NCI-H748 (cell line): ENCODE data around the gene MALRD1.

Experiments
- DNase-seq: peaks from one replicate; lab custom pipeline; 2025; ENCODE audit not compliant: unreplicated experiment; lab: John Stamatoyannopoulos, UW

MALRD1 gene

DNA sequence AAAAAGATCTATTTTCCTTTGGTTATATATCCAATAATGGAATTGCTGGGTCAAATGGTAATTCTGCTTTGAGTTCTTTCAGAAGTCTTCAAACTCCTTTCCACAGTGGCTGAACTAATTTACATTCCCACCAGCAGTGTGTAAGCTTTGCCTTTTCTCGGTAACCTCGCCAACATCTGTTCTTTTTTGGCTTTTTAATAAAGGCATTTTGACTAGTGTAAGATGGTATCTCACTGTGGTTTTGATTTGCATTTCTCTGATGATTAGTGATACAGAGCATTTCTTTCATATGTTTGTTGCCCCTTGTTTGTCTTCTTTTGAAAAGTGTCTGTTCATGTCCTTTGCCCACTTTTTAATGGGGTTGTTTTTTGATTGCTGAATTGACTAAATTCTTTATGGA is 285.0 kb downstream of the MALRD1 start:
- DNase-seq: no peak

DNA sequence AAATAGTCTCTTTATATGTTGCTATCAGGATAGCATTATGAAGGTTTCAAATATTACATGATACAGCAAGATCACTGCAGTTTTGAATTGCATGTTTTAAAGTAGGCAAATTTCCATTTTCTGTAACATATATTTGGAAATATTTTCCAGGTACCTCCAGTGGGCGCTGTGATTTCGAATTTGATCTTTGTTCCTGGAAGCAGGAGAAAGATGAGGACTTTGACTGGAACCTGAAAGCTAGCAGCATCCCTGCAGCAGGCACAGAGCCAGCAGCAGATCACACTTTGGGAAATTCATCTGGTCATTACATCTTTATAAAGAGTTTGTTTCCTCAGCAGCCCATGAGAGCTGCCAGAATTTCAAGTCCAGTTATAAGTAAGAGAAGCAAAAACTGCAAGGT is 299.0 kb downstream of the MALRD1 start:
- DNase-seq: peak; percentile 0

- DNase-seq: no peak
Observed at GRCh38 chr10:19367176-19367575, 318.6 kb downstream of the MALRD1 start.

DNA sequence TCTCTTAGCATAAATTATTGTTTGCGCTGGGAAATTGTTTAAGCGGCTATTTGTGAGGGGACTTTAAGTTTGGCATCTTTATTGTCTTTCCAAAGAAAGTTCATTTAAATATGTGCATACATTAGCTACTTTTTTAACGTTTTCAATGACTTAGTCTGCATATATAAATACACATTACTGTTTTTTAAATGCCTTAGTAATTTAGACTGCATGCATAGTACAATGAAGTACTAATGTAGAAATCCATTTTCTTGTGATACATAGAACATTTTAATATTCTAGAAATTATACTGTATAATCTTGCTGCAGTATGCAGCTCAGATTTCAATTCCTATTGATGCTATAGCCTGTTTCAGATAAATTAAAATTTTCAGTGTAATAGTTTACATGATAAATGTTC is 325.4 kb downstream of the MALRD1 start:
- no peak for DNase-seq

- no peak for DNase-seq
Observed at GRCh38 chr10:19385846-19386450, 337.3 kb downstream of the MALRD1 start.

- no peak for DNase-seq
Observed at GRCh38 chr10:19408924-19409323, 360.3 kb downstream of the MALRD1 start.

GRCh38 chr10:19411119-19411518 is 362.5 kb downstream of the MALRD1 start:
- DNase-seq: no peak

GRCh38 chr10:19412531-19412930 is 363.9 kb downstream of the MALRD1 start:
- peak; percentile 18 for DNase-seq

DNA sequence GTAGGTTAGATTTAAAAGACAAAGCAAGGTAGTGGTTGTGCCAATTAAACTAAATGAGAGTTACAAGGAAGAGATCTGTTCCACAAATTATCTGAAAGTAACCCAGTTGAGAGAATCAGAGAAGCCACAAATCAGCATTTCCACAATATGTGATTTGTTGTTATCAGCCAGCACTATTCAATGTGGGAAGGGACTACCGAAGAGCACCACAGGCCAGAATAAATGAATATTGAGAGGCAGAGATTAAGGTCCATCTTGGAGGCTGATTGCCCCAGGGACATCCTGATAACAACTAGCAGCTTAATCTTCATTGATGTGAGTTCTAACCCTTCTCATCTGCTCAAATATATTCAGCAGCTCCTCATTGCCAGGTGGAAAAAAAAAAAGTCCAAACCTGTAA is 367.6 kb downstream of the MALRD1 start:
- DNase-seq: no peak

GRCh38 chr10:19417740-19418139 is 369.1 kb downstream of the MALRD1 start:
- DNase-seq: no peak

GRCh38 chr10:19421674-19422073 is 373.1 kb downstream of the MALRD1 start:
- DNase-seq: no peak

- DNase-seq: no peak
Observed at GRCh38 chr10:19426034-19426433, 377.4 kb downstream of the MALRD1 start.

- no peak for DNase-seq
Observed at GRCh38 chr10:19431622-19432351, 383.2 kb downstream of the MALRD1 start.

GRCh38 chr10:19449860-19450259 is 401.3 kb downstream of the MALRD1 start:
- no peak for DNase-seq

GRCh38 chr10:19451356-19451755 is 402.8 kb downstream of the MALRD1 start:
- no peak for DNase-seq

DNA sequence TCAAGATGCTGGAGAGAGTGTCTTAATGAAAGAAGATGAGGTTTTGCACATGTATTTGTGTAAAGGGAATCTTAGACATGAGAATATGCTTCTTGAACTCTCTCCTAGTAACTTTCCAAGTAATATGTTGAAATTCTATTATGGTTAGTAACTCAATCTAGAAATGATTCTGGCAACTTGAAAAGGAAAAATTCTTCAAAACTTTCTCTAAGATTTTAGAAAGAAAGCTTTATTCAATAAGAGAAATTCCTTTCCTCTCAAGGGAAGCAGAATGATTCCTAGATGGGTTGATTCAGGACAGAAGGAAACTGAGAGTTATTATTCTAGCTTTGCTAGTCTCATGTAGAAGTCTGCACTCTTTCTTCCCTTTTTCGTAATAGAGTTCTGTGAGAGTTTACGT is 403.3 kb downstream of the MALRD1 start:
- no peak for DNase-seq

GRCh38 chr10:19453967-19454366 is 405.4 kb downstream of the MALRD1 start:
- DNase-seq: no peak

- DNase-seq: no peak
Observed at GRCh38 chr10:19461588-19461987, 413.0 kb downstream of the MALRD1 start.

DNA sequence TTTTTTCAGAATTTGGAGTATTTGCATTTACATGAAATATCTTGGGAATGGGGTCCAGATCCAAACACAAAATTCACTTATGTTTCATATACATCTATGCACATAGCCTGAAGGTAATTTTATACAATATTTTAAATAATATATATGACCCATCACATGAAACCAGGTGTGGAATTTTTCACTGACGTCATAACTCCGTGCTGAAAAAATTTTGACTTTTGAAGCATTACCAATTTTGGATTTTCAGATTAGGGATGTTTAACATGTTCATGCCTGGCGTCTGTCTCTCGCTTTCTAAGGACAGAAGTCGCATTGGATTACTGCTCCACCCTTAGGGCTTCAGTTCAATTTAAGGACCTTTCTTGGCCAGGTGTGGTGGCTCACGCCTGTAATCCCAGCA is 418.1 kb downstream of the MALRD1 start:
- DNase-seq: no peak

DNA sequence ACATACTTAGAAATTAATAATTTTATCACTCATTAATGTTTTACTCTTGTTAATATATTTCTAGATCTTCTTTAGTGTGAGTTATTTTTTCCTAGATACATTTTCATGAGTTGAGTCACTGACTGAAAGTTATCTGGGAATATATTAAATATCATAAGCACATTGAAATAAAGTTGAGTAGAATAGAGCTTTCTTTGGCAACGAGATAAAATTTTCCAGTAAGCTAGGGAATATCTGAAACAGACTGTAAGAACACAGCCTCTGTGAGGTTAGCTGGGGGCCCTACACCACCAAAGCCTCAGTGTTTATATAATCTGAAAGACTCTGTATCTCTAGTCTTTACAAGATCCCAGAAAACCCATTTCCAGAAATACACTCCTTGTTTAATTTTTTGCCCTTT is 419.8 kb downstream of the MALRD1 start:
- no peak for DNase-seq

GRCh38 chr10:19469521-19469920 is 420.9 kb downstream of the MALRD1 start:
- DNase-seq: no peak

- no peak for DNase-seq
Observed at GRCh38 chr10:19479854-19480253, 431.3 kb downstream of the MALRD1 start.

DNA sequence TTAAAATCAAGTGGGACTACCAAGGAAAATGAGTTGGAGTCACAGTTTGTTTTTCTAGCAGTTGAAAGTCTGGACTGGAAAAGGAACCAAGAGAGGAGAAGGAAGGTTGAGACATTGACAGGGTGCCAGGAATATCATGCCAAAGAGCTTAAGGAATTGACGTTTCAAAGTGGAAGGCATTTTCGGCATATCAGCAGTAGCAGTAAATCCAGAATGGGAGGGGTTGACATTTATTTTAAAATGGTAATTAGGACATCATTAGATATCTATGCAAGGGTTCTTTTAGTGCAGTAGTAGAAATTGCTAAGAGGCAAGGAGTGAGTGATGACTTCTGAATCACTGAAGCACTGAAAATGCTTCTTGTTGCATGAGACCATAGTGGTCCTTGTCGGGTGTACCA is 431.8 kb downstream of the MALRD1 start:
- no peak for DNase-seq
